ENCODE data around the gene SARS1.

The SARS1 gene

GRCh38 chr1:109263597-109264378, 50.1 kb downstream of the SARS1 start:
- DNase-seq = peak; percentile 77

- DNase-seq = no peak
These were observed 50.6 kb downstream of the SARS1 start for GRCh38 chr1:109264379-109264755.

GRCh38 chr1:109265016-109265415, 51.3 kb downstream of the SARS1 start:
- no peak for DNase-seq

- DNase-seq = no peak
These were observed 52.1 kb downstream of the SARS1 start for GRCh38 chr1:109265741-109266330.

GRCh38 chr1:109266965-109267364, 53.2 kb downstream of the SARS1 start:
- DNase-seq = no peak

DNA sequence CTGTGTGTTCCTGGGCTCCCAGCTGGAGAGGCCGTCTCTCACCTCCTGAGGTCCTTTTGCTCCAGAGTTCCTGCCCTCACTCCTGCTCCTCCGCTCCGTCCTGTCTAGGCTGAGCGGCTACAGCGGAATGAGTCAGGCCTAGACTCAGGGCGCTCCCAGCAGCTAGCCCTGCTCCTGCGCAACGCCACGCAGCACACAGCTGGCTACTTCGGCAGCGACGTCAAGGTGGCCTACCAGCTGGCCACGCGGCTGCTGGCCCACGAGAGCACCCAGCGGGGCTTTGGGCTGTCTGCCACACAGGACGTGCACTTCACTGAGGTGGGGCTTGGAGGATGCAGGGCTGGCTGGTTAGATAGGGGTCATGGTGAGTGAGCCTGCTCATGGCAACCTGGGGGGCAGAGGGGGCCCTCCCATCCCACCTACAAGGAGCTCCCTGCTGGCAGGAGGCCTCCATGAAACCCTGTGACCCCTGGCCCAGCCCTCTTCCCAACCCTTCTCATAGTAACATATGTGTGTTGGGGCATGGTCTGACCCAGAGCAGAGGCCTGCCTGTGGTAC, 54.1 kb downstream of the SARS1 start:
- DNase-seq = no peak

GRCh38 chr1:109268431-109269211, 54.9 kb downstream of the SARS1 start:
- no peak for DNase-seq

GRCh38 chr1:109269212-109269980, 55.7 kb downstream of the SARS1 start:
- DNase-seq = no peak

GRCh38 chr1:109269981-109270622, 56.4 kb downstream of the SARS1 start:
- no peak for DNase-seq

- DNase-seq = no peak
These were observed 57.1 kb downstream of the SARS1 start for GRCh38 chr1:109270623-109271317.

- no peak for DNase-seq
These were observed 57.7 kb downstream of the SARS1 start for GRCh38 chr1:109271458-109271857.

- DNase-seq = no peak
These were observed 58.5 kb downstream of the SARS1 start for GRCh38 chr1:109272021-109272799.

- no peak for DNase-seq
These were observed 59.3 kb downstream of the SARS1 start for GRCh38 chr1:109272831-109273547.

- DNase-seq = no peak
These were observed 60.0 kb downstream of the SARS1 start for GRCh38 chr1:109273570-109274288.

DNA sequence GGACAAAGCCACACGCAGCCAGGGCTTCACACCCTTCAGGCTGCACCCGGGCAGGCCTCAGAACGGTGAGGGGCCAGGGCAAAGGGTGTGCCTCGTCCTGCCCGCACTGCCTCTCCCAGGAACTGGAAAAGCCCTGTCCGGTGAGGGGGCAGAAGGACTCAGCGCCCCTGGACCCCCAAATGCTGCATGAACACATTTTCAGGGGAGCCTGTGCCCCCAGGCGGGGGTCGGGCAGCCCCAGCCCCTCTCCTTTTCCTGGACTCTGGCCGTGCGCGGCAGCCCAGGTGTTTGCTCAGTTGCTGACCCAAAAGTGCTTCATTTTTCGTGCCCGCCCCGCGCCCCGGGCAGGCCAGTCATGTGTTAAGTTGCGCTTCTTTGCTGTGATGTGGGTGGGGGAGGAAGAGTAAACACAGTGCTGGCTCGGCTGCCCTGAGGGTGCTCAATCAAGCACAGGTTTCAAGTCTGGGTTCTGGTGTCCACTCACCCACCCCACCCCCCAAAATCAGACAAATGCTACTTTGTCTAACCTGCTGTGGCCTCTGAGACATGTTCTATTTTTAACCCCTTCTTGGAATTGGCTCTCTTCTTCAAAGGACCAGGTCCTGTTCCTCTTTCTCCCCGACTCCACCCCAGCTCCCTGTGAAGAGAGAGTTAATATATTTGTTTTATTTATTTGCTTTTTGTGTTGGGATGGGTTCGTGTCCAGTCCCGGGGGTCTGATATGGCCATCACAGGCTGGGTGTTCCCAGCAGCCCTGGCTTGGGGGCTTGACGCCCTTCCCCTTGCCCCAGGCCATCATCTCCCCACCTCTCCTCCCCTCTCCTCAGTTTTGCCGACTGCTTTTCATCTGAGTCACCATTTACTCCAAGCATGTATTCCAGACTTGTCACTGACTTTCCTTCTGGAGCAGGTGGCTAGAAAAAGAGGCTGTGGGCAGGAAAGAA, 61.1 kb downstream of the SARS1 start:
- no peak for DNase-seq

GRCh38 chr1:109275706-109276345, 62.1 kb downstream of the SARS1 start:
- DNase-seq = no peak

DNA sequence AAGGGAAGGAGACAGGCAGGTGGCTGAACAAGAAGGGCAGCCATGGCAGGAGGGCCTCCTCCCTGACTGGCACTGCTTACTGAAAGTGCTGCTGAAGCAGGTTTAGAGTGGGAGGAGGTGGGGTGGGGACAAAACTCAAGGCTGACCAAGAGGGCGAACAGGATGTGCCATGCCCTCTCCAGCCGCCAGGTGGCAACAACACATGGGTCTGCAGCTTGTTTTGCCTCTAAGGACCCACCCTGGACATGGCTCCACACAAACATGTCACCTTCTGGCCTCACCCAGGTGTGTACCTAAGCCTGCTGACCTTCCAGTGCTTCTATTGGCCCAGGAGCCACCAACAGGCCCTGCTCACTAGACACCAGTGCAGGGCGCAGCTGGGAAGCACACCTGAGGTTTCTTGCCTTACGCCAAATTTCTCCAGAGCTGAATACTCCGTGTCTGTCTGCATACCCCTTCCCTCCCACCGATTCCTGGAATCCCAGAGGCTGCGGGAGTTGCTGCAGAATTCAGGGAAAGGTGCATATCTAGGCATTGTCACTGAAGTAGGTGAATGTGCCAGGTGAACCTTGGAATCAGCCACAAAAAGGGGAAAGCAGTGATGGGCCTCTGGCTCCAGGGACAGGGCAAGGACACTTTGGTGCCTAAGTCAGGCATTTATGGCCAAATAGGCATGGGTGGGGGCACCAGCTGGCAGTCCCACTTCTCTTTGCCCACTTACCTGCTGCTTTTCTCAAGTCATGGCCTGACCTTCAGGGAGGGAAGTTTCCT, 63.9 kb downstream of the SARS1 start:
- DNase-seq = peak; percentile 53
